HG02938 (cell line): ENCODE data around the gene PPM1F.
"Not testable (repeated sequence)": the region's sequence is repeated elsewhere in the genome, so short reads cannot be mapped to it uniquely, and the experiment has no call there.

ENCODE experiments used
- ATAC-seq: cut with Tn5 transposase; IDR thresholded peaks from one replicate; pipeline ENCODE4 v1.9.1; 2021; ENCODE audit warnings: mild to moderate bottlenecking, moderate library complexity; ENCODE audit not compliant: unreplicated experiment

PPM1F gene

GRCh38 chr22:21921729-21922128, 30.9 kb downstream of the PPM1F start:
- ATAC-seq, result no peak

GRCh38 chr22:21921184-21921721, 31.4 kb downstream of the PPM1F start:
- ATAC-seq, result no peak

GRCh38 chr22:21920341-21921183, 32.1 kb downstream of the PPM1F start:
- no peak for ATAC-seq

GRCh38 chr22:21919526-21920307, 32.9 kb downstream of the PPM1F start:
- no peak for ATAC-seq

GRCh38 chr22:21918466-21919185, 34.0 kb downstream of the PPM1F start:
- ATAC-seq, result no peak

- ATAC-seq, result no peak
Measured at GRCh38 chr22:21917959-21918261, 34.7 kb downstream of the PPM1F start.

GRCh38 chr22:21917181-21917958, 35.3 kb downstream of the PPM1F start:
- ATAC-seq, result no peak

- no peak for ATAC-seq
Measured at GRCh38 chr22:21916309-21916918, 36.2 kb downstream of the PPM1F start.

- no peak for ATAC-seq
Measured at GRCh38 chr22:21915624-21916308, 36.9 kb downstream of the PPM1F start.

GRCh38 chr22:21914033-21914642, 38.5 kb downstream of the PPM1F start:
- ATAC-seq, result not testable (repeated sequence)

- not testable (repeated sequence) for ATAC-seq
Measured at GRCh38 chr22:21910367-21910766, 42.3 kb downstream of the PPM1F start.

GRCh38 chr22:21909871-21910270, 42.8 kb downstream of the PPM1F start:
- ATAC-seq, result no peak

- no peak for ATAC-seq
Measured at GRCh38 chr22:21907638-21908522, 44.8 kb downstream of the PPM1F start.

GRCh38 chr22:21905234-21905633, 47.4 kb downstream of the PPM1F start:
- not testable (repeated sequence) for ATAC-seq

- no peak for ATAC-seq
Measured at GRCh38 chr22:21904250-21904789, 48.3 kb downstream of the PPM1F start.

GRCh38 chr22:21903283-21903682, 49.4 kb downstream of the PPM1F start:
- no peak for ATAC-seq

- ATAC-seq, result peak; percentile 64
Measured at GRCh38 chr22:21902296-21903087, 50.2 kb downstream of the PPM1F start.
